Activated T-helper 1 cell treated with anti-CD3 and anti-CD28 coated beads, Interleukin-12 subunit alpha, Interleukin-12 subunit beta, Interleukin-2, Interleukin-4 antibody, amounts not matched to agents 30 ng/mL and 10 ng/mL and 1 ng/mL, durations not matched to agents 14 hours and 24 hours and 36 hours (primary cell): Measurements from ENCODE around the gene OR51B2. TPM values are rescaled to one million over a fixed set of nuclear protein-coding genes. Genes with fewer than 3 reads are reported as not detected.

Experiments used
- DNase-seq: peaks from one replicate; pipeline ENCODE4 v3.0.0; 2021; ENCODE audit warnings: low spot score
- H3K27ac Mint-ChIP-seq: one replicate; pipeline ENCODE4 v1.8.0; 2021; ENCODE audit warnings: mild to moderate bottlenecking, mixed read lengths
- H3K27me3 Mint-ChIP-seq: one replicate; pipeline ENCODE4 v1.8.0; 2022; ENCODE audit warnings: mild to moderate bottlenecking, moderate library complexity, mixed read lengths; ENCODE audit not compliant: insufficient read depth
- H3K36me3 Mint-ChIP-seq: one replicate; pipeline ENCODE4 v1.8.0; 2021; ENCODE audit warnings: low read depth, mixed read lengths
- H3K4me1 Mint-ChIP-seq: one replicate; pipeline ENCODE4 v1.8.0; 2021; ENCODE audit warnings: low read depth, mixed read lengths
- H3K4me3 Mint-ChIP-seq: one replicate; pipeline ENCODE4 v1.8.0; 2021; ENCODE audit warnings: mild to moderate bottlenecking, moderate library complexity, mixed read lengths
- H3K9me3 Mint-ChIP-seq: one replicate; pipeline ENCODE4 v1.8.0; 2021; ENCODE audit warnings: mixed read lengths
- intact Hi-C: fragments of 100-400 bp; cut with micrococcal nuclease; formaldehyde crosslinking; loops from one replicate; pipeline ENCODE4 v1.15.1; 2024
- total RNA-seq: library from RNA; stranded (reverse); gene quantifications from 2 replicates; pipeline ENCODE4 v1.2.3, GENCODE V29; 2022

OR51B2 gene
- total RNA-seq, 1 donor from 2014 or later, result not detected

DNA sequence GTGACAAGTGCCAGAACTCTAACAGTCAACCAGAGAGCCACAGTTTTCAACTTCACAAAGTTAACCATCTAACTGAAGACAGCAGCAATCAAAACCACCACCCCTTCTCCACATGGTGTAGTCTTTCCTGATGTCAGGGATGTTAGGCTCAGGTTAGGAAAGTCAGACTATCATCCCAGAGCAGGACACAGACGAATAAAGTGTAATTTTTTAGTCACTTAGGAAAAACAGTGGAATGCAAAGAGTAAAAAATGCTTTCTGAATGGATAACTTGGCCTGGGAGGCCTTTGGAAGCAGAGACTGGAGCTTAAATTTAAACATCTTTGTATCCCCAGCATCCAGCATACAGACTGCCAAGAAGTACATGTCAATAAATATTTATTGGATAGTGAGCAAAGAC is 37.7 kb downstream of the OR51B2 start:
- H3K4me3 Mint-ChIP-seq, result no peak overlapping the region
- intact Hi-C loops, result no loop called here
- no peak for DNase-seq
- H3K9me3 Mint-ChIP-seq, result no peaks in the 10 kb centered on the region
- H3K4me1 Mint-ChIP-seq, result no peaks in the 10 kb centered on the region
- peaks cover 2% of the 10 kb centered on the region for H3K27me3 Mint-ChIP-seq
- H3K27ac Mint-ChIP-seq, result no peak overlapping the region
- H3K36me3 Mint-ChIP-seq, result no peaks in the 10 kb centered on the region

DNA sequence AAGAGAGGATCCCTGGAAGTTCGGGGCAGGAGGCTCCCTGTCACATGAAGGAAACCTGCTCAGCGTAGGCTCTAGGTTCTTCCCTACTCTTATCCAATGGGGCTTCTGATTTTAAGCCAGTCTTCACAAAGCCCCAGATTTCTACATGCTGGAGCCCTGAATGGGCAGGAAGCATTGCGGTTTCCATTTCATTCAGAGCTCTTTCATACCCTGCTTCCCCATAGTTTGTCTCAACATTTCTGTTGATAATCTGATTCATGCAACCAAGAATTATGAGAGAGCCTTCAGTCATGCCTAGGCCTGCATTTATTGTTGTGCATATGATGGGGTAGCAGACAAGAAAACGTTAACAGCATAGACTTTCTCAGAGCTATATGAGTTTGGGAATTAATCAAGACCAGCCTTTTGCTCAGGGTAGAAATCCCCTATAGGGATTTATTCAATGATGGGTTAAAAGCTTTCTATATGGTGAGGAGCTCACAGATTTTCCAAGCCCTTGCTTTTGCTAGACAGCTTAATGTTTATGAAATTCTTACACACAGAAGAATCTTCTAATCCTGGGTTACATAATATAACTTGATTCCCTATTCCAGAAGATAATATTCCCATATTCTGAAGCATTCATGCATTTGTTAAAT is 38.3 kb downstream of the OR51B2 start:
- H3K27me3 Mint-ChIP-seq, result peaks cover 2% of the 10 kb centered on the region
- peaks cover under 1% of the 10 kb centered on the region for H3K4me1 Mint-ChIP-seq
- intact Hi-C loops, result no loop called here

DNA sequence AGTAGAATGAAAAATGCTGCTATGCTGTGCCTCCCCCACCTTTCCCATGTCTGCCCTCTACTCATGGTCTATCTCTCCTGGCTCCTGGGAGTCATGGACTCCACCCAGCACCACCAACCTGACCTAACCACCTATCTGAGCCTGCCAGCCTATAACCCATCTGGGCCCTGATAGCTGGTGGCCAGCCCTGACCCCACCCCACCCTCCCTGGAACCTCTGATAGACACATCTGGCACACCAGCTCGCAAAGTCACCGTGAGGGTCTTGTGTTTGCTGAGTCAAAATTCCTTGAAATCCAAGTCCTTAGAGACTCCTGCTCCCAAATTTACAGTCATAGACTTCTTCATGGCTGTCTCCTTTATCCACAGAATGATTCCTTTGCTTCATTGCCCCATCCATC is 39.5 kb downstream of the OR51B2 start:
- H3K4me1 Mint-ChIP-seq, result peaks cover 6% of the 10 kb centered on the region
- H3K4me3 Mint-ChIP-seq, result no peak overlapping the region

More for the DNA sequence above, 38.3 kb downstream of the OR51B2 start:
- no peak for DNase-seq
- H3K4me3 Mint-ChIP-seq, result no peak overlapping the region
- H3K27ac Mint-ChIP-seq, result no peak overlapping the region
- no peaks in the 10 kb centered on the region for H3K9me3 Mint-ChIP-seq
- H3K36me3 Mint-ChIP-seq, result no peaks in the 10 kb centered on the region

DNA sequence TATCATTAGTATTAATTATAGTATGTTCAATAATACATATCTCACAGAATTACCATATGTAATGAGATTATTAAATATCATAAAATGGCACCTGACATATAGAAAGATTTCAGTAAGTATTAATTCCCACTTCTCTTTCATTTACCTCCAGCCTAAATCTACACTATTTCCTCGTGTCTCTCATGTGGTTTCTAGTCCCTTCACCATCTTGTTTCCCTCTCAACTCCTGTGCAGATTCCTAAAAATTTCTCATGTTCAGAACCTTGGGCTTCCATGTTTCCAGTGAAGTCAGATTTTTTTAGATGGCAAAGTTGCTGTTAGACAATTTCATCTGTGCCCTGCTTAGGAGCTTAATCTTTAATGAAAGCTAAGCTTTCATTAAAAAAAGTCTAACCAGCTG is 40.2 kb downstream of the OR51B2 start:
- Mint-ChIP-seq H3K4me1 (peaks cover 6% of the 10 kb centered on the region), H3K36me3 (no peaks in the 10 kb centered on the region), H3K27me3 (peaks cover 2% of the 10 kb centered on the region), H3K4me3 (no peak overlapping the region), H3K27ac (no peak overlapping the region), H3K9me3 (no peaks in the 10 kb centered on the region)
- DNase-seq, result no peak
- intact Hi-C loops, result no loop called here

More for the DNA sequence above, 39.5 kb downstream of the OR51B2 start:
- Mint-ChIP-seq H3K36me3 (no peaks in the 10 kb centered on the region), H3K27me3 (peaks cover 2% of the 10 kb centered on the region), H3K27ac (no peak overlapping the region), H3K9me3 (no peaks in the 10 kb centered on the region)
- intact Hi-C loops, result no loop called here
- no peak for DNase-seq

DNA sequence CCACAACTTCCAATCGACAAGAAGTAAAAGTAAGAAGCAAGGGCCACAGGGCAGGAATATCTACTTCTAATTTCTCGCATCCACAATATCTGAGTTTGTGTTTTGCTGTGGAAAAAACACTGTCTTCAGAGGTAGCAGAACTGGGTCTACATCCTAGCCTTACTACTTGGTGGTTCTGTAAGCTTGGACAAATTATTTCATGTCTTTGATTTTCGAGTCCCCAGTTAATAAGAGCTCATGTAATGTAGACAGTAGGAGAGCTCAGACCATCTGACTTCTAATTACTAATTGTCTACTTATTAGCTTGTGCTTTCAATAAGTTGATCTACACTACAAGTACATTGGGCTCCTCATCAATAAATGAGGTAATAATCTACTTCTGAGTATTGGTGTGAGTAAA is 41.0 kb downstream of the OR51B2 start:
- Mint-ChIP-seq H3K27me3 (peaks cover 2% of the 10 kb centered on the region), H3K4me1 (peaks cover 6% of the 10 kb centered on the region)

DNA sequence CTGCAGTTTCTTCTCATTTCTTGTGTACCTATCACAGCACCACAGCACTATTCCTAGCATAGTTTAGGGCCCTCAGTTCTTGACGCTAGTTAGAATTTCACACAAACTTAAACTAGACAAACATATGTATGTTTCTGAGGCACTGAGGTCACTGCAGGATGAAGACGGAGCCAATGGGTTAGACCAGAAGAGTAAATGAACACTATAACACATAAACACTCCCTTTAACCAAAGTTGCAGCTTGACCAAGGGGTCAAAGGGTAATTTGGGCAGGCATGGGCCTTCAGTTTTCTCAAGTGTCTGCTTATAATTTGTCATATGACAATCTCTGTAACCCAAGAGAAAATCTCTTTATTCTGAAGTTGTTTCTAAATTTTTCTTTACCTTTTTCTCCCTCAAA is 41.5 kb downstream of the OR51B2 start:
- peaks cover 6% of the 10 kb centered on the region for H3K4me1 Mint-ChIP-seq
- no peaks in the 10 kb centered on the region for H3K9me3 Mint-ChIP-seq
- intact Hi-C loops, result no loop called here
- DNase-seq, result no peak
- H3K4me3 Mint-ChIP-seq, result no peak overlapping the region
- no peaks in the 10 kb centered on the region for H3K36me3 Mint-ChIP-seq
- peaks cover 2% of the 10 kb centered on the region for H3K27me3 Mint-ChIP-seq
- H3K27ac Mint-ChIP-seq, result no peak overlapping the region

More for the DNA sequence above, 41.0 kb downstream of the OR51B2 start:
- no peaks in the 10 kb centered on the region for H3K9me3 Mint-ChIP-seq
- intact Hi-C loops, result no loop called here
- no peak overlapping the region for H3K4me3 Mint-ChIP-seq
- no peaks in the 10 kb centered on the region for H3K36me3 Mint-ChIP-seq
- no peak for DNase-seq
- H3K27ac Mint-ChIP-seq, result no peak overlapping the region

DNA sequence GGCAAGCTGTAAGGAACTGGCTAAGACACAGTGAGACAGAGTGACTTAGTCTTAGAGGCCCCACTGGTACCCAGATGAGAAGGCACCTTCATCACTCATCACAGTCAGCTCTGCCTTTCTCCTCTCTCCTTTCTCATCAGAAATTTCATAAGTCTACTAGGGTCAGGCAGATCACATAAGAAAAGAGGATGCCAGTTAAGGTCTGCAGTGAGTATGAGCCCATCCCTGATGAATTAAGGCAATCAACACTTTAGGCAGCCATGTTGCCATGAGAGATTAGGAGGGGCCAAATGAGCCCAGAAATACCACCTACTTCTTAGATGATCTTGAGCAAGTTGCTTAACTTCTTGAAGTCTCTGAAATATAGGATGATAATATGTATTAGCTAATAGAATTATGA is 42.5 kb downstream of the OR51B2 start:
- intact Hi-C loops, result no loop called here
- Mint-ChIP-seq H3K27ac (no peak overlapping the region), H3K4me3 (no peak overlapping the region), H3K27me3 (peaks cover 2% of the 10 kb centered on the region), H3K36me3 (no peaks in the 10 kb centered on the region), H3K4me1 (peaks cover 6% of the 10 kb centered on the region), H3K9me3 (no peaks in the 10 kb centered on the region)
- no peak for DNase-seq

DNA sequence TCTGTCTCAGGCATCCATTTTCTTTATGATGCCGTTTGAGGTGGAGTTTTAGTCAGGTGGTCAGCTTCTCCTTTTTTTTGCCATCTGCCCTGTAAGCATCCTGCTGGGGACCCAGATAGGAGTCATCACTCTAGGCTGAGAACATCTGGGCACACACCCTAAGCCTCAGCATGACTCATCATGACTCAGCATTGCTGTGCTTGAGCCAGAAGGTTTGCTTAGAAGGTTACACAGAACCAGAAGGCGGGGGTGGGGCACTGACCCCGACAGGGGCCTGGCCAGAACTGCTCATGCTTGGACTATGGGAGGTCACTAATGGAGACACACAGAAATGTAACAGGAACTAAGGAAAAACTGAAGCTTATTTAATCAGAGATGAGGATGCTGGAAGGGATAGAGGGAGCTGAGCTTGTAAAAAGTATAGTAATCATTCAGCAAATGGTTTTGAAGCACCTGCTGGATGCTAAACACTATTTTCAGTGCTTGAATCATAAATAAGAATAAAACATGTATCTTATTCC is 43.5 kb downstream of the OR51B2 start:
- H3K27me3 Mint-ChIP-seq, result peaks cover 2% of the 10 kb centered on the region
- H3K9me3 Mint-ChIP-seq, result no peaks in the 10 kb centered on the region
- H3K4me1 Mint-ChIP-seq, result peaks cover 6% of the 10 kb centered on the region
- H3K27ac Mint-ChIP-seq, result peak overlapping the region; percentile 72
- peak; percentile 12 for DNase-seq
- intact Hi-C loops, result no loop called here
- no peaks in the 10 kb centered on the region for H3K36me3 Mint-ChIP-seq
- H3K4me3 Mint-ChIP-seq, result no peak overlapping the region

DNA sequence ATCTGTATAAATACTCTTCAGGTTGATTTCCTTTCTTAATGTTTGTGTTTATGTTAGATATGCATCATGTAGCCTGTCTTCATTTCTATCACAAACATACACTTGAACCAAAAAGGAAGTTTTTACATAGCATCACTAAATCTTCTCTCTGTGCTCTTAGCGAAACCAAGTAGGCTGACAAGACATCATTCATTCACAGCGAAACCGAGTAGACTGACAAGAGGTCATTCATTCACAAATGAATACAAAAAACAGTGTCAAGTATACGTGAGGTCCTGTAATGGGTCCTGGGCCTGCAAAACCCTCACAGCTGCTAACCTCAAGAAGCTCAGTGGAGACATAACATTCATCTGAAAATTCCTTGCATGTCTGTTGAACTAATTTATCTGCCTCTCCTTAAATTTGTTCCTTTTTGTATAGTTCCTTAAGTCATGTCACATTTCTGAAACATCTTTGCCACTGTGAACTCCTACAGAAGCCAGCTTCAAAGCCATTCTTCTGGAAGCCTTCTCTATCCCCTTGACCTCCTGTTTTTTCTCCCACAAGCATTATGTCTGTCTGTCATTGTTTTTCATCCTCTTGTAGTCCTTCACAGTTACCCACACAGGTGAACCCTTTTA is 44.5 kb downstream of the OR51B2 start:
- Mint-ChIP-seq H3K4me1 (peaks cover 6% of the 10 kb centered on the region), H3K36me3 (no peaks in the 10 kb centered on the region), H3K9me3 (no peaks in the 10 kb centered on the region), H3K27me3 (peaks cover 2% of the 10 kb centered on the region), H3K4me3 (no peak overlapping the region), H3K27ac (no peak overlapping the region)
- no peak for DNase-seq
- intact Hi-C loops, result no loop called here

DNA sequence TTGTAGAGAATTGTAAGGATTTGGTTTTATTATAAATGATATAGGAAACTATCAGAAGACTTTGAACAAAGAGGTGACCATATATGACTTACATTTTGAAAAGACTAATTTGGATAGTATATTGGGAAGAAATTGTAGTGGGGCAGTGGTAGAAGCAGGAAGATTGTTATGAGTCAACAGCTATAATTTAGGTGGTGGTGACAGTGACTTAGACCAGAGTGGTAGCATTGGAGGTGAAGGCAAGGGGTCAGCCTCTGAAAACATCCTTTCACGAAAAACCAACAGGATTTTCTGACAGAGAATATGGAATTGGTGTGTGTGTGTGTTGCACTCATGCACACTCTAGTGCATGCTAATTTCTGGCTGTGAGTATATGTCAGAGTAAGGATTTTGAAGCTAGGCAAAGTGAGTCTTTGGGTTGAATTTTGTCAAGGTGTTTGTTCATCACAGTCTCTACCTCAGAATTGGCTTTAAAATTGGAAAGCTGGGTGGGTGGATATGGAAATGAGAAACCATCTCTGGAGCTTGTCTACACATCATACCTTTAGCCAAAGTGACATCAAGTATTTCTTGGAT is 46.2 kb downstream of the OR51B2 start:
- Mint-ChIP-seq H3K4me1 (peaks cover 6% of the 10 kb centered on the region), H3K9me3 (no peaks in the 10 kb centered on the region), H3K27ac (no peak overlapping the region), H3K36me3 (no peaks in the 10 kb centered on the region), H3K27me3 (peaks cover 2% of the 10 kb centered on the region), H3K4me3 (no peak overlapping the region)
- no peak for DNase-seq
- intact Hi-C loops, result no loop called here

DNA sequence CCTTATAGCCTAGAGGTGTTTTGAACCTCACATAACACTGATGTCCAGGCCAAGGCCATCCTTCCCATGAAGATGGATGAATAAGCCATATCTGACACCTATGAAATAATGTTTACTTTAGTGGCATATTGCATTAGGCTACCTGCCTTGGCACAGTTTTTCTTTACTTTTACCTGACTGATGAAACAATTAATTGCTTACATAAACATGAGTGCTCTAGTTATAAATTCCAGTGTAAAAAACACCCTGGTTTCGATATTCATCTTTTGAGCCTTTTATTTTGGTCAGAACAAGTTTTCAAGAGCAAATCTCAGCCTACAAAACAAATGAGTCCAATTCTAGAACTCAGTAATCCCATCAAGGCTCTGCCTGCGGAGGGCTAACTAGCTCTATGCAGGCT is 47.4 kb downstream of the OR51B2 start:
- Mint-ChIP-seq H3K27me3 (no peaks in the 10 kb centered on the region), H3K4me1 (peaks cover 6% of the 10 kb centered on the region), H3K36me3 (no peaks in the 10 kb centered on the region), H3K27ac (no peak overlapping the region), H3K9me3 (no peaks in the 10 kb centered on the region), H3K4me3 (no peak overlapping the region)
- DNase-seq, result no peak
- intact Hi-C loops, result no loop called here

DNA sequence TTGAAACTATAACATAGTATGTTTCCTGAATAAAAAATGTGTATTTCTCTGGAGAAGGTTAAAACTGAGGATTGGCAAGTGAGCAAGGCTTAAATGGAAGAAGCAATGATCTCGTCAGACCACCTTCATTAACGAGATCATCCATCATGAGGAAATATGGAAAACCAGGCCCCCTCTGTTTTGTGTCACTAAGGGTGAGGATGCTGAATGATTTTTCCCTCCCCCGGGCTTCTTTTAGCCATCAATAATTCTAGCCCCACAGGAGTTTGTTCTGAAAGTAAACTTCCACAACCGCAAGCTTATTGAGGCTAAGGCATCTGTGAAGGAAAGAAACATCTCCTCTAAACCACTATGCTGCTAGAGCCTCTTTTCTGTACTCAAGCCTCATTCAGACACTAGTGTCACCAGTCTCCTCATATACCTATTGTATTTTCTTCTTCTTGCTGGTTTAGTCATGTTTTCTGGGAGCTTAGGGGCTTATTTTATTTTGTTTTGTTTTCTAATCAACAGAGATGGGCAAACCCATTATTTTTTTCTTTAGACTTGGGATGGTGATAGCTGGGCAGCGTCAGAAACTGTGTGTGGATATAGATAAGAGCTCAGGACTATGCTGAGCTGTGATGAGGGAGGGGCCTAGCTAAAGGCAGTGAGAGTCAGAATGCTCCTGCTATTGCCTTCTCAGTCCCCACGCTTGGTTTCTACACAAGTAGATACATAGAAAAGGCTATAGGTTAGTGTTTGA is 48.6 kb downstream of the OR51B2 start:
- Mint-ChIP-seq H3K4me3 (no peak overlapping the region), H3K27ac (no peak overlapping the region), H3K9me3 (no peaks in the 10 kb centered on the region), H3K4me1 (peaks cover 2% of the 10 kb centered on the region), H3K36me3 (no peaks in the 10 kb centered on the region), H3K27me3 (no peaks in the 10 kb centered on the region)
- no peak for DNase-seq
- intact Hi-C loops, result no loop called here

DNA sequence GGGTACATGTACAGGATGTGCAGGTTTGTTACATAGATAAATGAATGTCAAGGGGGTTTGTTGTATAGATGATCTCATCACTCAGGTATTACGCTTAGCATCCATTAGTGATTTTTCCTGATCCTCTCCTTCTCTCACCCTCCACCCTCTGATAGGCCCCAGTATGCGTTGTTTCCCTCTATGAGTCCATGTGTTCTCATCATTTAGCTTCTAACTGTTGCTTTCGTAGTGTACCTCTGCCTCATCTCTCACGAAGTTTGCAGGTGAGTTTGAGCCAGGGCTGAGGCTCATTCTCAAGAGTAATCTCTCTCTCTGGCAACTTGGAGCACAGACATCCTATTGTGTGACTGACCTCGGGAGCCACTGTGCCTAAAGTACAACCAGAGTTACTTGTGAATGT is 49.7 kb downstream of the OR51B2 start:
- DNase-seq, result no peak
- H3K4me3 Mint-ChIP-seq, result no peak overlapping the region
- H3K27me3 Mint-ChIP-seq, result no peaks in the 10 kb centered on the region
- H3K36me3 Mint-ChIP-seq, result no peaks in the 10 kb centered on the region
- no peak overlapping the region for H3K27ac Mint-ChIP-seq
- intact Hi-C loops, result no loop called here
- no peaks in the 10 kb centered on the region for H3K4me1 Mint-ChIP-seq
- no peaks in the 10 kb centered on the region for H3K9me3 Mint-ChIP-seq
